NOMO-1 treated with dmso at 0.1 percent for 144 hours (cell line): ENCODE results near the gene IL13RA2.

Source experiments
- DNase-seq: peaks from one replicate; lab custom pipeline; 2025; ENCODE audit not compliant: unreplicated experiment; lab: John Stamatoyannopoulos, UW

The IL13RA2 gene

GRCh38 chrX:115017455-115017854, at the start of gene IL13RA2:
IL13RA2 (minus strand) TSS chrX:115017616; CDS start chrX:115017269, 347 bp downstream.
- no peak for DNase-seq

DNA sequence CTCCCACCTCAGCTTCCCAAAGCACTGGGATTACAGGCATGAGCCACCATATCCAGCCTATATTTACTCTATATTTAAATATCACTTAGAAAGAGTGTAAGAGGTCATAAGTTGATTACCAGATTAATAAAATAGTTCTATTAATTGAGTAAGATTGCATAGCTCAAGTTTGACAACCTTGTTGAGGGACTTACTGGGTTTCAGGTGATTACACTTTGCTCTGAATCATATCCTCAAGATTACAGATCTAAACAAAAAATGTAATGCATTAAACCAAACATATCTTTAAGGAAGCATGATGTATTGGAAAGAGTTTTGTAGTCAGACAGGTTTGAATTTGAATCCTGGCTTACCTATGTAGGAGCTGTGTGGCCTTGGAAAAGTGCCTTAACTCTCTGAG, 47.9 kb upstream of the IL13RA2 start:
- no peak for DNase-seq

GRCh38 chrX:115060013-115060412, 42.6 kb upstream of the IL13RA2 start:
- no peak for DNase-seq

GRCh38 chrX:115058276-115058675, 40.9 kb upstream of the IL13RA2 start:
- DNase-seq: no peak

- no peak for DNase-seq
Measured at GRCh38 chrX:115054876-115055275, 37.5 kb upstream of the IL13RA2 start.

DNA sequence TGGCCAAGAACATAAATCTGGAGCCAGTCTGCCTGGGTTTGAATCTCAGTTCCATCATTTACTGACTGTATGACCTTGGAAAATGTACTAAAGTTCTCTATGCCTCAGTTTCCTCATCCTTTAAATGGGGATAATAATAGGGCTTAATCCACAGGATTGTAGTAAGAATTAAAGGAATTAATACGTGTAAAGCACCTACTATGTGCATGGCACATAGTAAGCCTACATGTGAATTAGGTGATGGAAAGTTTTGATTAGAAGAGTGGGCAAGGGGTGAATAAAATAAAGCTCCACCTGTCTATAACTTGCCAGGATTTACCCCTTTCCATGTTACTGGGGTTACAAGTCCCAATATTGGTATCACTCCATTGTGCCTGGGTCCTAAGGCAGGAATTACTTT, 35.8 kb upstream of the IL13RA2 start:
- no peak for DNase-seq

DNA sequence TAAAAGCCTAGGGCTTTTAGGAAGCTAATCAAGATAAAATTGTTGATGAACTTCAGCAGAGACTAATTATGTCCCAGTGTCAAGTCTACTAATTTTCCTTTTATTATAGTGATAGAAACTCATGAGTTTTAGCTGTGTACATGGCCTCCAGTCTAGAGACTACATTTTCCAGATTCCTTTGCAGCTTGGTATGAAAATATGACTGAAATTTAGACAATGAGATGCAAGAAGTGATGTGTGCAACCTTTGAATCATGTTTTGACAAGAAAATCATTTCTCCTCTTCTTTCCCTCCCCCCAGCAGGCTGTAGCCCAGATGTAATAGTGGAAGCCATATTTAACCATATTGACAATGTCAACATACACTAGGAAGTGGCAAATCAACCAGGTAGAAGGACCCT, 30.3 kb upstream of the IL13RA2 start:
- no peak for DNase-seq

DNA sequence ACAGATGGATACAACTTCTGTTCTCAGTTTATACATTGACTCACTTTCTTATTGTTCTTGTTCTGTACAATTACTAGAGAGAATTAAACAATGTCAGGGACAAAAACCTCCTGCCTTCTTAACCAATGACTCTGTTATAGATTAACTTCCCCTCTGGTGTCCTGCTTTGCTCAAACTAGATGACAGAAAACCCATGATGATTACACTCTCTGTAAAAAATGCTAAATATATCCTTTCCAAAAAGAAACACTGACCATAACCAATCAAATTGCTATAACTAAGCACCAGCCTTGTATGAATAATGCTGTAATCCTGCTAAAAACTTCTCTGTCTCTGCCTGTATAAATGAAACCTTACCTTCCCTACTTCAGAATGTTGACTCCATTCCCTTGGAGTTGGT, 29.8 kb upstream of the IL13RA2 start:
- no peak for DNase-seq

DNA sequence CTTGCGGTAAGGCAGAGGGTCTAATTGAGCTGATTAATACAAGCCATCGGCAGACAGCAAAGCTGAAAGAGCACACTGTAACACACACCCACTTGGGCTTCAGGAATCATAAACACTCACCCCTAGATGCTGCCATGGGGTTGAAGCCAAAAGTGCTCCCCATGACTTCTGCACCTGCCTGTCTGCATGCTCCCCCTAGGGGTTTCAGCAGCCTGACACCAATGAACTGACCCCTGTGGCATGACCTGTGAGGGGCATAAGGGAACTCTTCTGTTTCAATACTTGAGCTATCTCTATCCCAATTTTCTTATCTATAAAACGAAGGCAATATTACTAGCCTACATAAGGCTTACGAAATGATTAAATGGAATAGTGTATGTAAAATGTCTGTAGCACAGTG, 23.0 kb upstream of the IL13RA2 start:
- no peak for DNase-seq

DNA sequence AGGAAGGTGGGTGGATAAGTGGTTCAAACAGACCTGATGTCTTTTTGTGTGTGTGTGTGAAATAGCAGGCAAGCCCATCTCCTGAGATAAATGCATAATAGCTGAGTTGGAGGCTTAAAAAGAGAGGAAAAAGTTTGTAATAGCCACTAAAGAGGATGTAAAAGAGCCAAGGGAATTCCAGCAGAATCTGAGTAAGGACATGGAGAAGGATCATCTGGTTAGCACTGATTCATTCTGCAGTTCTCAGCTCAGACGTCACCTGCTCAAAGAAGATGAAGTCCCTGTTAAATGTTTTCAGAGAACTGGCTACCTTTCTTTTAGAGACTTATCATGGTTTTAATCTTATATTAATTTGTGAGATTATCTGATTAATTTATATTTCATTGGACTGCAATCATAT, 21.0 kb upstream of the IL13RA2 start:
- no peak for DNase-seq

DNA sequence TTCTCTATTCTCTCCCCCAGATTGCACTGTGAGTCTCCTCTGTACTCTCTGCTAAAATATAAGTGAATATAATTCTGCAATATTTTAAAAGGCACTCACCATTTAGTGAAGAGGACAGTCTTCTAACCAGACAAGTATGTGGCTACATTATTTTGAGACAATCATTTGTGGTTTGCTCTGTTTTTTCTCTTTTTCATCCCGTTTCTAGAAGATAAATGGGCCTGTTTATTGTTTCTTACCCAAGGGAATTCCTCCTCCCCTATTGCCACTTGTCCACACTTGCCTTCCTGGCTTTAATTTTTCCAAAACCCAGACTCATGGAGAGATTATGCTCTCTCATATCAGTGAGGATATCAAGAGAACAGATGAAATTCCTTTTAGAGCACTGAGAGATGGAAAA, 18.6 kb upstream of the IL13RA2 start:
- no peak for DNase-seq

- DNase-seq: no peak
Measured at GRCh38 chrX:115031989-115032388, 14.6 kb upstream of the IL13RA2 start.

GRCh38 chrX:115030625-115031024, 13.2 kb upstream of the IL13RA2 start:
- DNase-seq: no peak

- no peak for DNase-seq
Measured at GRCh38 chrX:115029869-115030570, 12.6 kb upstream of the IL13RA2 start.

DNA sequence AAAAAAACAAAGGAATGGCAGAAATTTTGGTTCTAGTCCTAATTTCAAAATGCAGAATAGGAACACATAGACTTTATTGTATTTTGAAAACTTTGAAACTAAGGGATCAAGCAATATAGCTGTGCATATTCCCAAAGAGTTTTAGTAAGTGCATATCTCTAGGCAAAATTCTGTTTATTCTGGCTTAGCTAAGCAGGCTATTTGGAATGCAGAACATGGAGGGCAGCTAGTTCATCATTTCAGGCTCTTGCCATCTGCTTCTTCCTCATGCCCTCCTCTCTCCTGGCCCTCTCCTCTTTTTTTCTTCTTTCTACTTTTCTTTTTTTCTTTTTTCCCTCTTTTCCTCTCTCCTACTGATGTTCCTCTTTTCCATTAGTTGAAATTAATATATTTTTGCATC, 12.0 kb upstream of the IL13RA2 start:
- DNase-seq: no peak

GRCh38 chrX:115023811-115024210, 6.4 kb upstream of the IL13RA2 start:
- DNase-seq: no peak

DNA sequence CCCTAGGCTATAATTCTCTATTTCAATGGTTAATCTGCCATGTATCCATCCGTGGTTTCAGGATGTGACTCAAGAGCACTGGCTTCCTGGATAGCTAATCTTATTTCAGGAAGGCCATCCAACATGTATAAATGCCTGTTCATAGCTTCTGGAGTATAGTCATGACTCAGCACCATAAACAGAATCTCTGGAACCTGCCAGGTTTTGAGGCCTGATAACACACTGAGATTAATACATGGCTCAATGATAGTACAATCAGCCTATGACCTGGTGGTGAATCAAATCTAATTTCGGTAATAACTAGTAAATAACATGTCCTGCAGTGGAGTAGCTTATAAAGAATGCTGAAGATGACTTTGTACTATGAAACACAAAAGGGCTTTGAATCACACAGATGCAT, 5.7 kb upstream of the IL13RA2 start:
- no peak for DNase-seq

DNA sequence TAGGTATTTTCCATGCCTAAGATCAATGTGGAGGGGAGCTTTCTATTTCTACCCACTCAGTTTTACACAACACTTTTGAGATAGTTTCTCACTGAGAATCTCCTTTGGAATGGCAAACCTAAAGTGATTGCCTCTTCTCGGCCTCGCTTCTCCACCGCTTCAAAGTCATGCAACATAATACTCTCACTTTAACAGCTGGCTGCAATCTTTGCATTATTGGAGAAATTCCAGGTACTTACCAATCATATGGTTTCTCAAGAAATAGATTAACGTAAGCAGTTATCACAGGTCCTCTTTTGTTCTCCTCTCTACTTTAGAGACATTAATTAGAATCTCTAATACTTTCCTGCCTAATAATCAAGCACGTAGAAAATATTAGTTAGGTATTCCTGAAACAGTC, 3.7 kb upstream of the IL13RA2 start:
- DNase-seq: no peak

- DNase-seq: no peak
Measured at GRCh38 chrX:115018944-115019343, 1.5 kb upstream of the IL13RA2 start.

- no peak for DNase-seq
Measured at GRCh38 chrX:115018040-115018647, 728 bp upstream of the IL13RA2 start.

GRCh38 chrX:115013705-115014104, 3.7 kb downstream of the IL13RA2 start:
- no peak for DNase-seq

- DNase-seq: no peak
Measured at GRCh38 chrX:115011428-115011827, 6.0 kb downstream of the IL13RA2 start.

DNA sequence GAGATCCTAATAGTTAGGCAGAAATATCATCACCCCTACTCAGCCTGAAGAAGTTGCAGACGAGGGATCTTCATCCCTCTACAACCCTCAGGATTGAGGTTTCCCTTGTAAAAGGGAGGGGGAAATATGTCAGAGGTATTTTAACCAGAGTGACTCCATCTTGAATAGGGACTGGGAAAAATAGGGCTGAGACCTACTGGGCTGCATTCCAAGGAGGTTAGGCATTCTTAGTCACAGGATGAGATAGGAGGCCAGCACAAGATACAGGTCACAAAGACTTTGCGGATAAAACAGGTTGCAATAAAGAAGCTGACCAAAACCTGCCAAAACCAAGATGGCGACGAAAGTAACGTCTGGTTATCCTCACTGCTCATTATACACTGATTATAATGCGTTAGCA, 17.5 kb downstream of the IL13RA2 start:
- no peak for DNase-seq
